Astrocyte (in vitro differentiated cells and primary cell): ENCODE measurements around the gene PPP2CA. TPM values are rescaled to one million over a fixed set of nuclear protein-coding genes. Genes with fewer than 3 reads are reported as not detected.

ENCODE experiments used
- DNase-seq: peaks from one replicate; pipeline ENCODE4 v3.0.0-alpha.2; 2010; ENCODE audit warnings: low read depth
- FAIRE-seq: peaks from 2 replicates; lab custom pipeline; 2011; peaks lifted over from hg19 to GRCh38; lab: Jason Lieb, UNC
- H2AFZ ChIP-seq: 2 replicates; pipeline ENCODE4 v1.6.0; 2012; ENCODE audit warnings: low read depth, low read length, inconsistent platforms
- H3K27ac ChIP-seq: 2 replicates; pipeline ENCODE4 v1.5.1; 2011; ENCODE audit warnings: low read depth, low read length, inconsistent platforms
- H3K27me3 ChIP-seq: 2 replicates; pipeline ENCODE4 v1.6.0; 2011; ENCODE audit warnings: low read length, inconsistent platforms; ENCODE audit not compliant: insufficient read depth
- H3K36me3 ChIP-seq: 2 replicates; pipeline ENCODE4 v1.5.1; 2011; ENCODE audit warnings: low read length, inconsistent platforms; ENCODE audit not compliant: insufficient read depth
- H3K4me1 ChIP-seq: 2 replicates; pipeline ENCODE4 v1.5.1; 2011; ENCODE audit warnings: low read length, inconsistent platforms; ENCODE audit not compliant: insufficient read depth
- H3K4me2 ChIP-seq: 2 replicates; pipeline ENCODE4 v1.6.0; 2012; ENCODE audit warnings: low read length, inconsistent platforms
- H3K4me3 ChIP-seq: 2 replicates; pipeline ENCODE4 v1.5.1; 2011; ENCODE audit warnings: low read depth, mild to moderate bottlenecking, low read length, inconsistent platforms; ENCODE audit not compliant: insufficient read depth
- H3K79me2 ChIP-seq: 2 replicates; pipeline ENCODE4 v1.6.0; 2012; ENCODE audit warnings: mild to moderate bottlenecking, low read length, inconsistent platforms; ENCODE audit not compliant: insufficient read depth
- H3K9ac ChIP-seq: 2 replicates; pipeline ENCODE4 v1.6.0; 2012; ENCODE audit warnings: mild to moderate bottlenecking, low read length, inconsistent platforms
- H3K9me3 ChIP-seq: 2 replicates; pipeline ENCODE4 v1.5.1; 2012; ENCODE audit warnings: low read depth, mild to moderate bottlenecking, low read length, inconsistent platforms; ENCODE audit not compliant: insufficient read depth
- H4K20me1 ChIP-seq: 2 replicates; pipeline ENCODE4 v1.6.0; 2012; ENCODE audit warnings: low read length, inconsistent platforms; ENCODE audit not compliant: insufficient read depth
- H3K27ac Mint-ChIP-seq: one replicate; pipeline ENCODE4 v1.8.0; 2021; ENCODE audit warnings: mild to moderate bottlenecking, mixed read lengths; ENCODE audit not compliant: unreplicated experiment
- H3K27me3 Mint-ChIP-seq: one replicate; pipeline ENCODE4 v1.8.0; 2021; ENCODE audit warnings: low read depth, mixed read lengths; ENCODE audit not compliant: unreplicated experiment
- H3K36me3 Mint-ChIP-seq: one replicate; pipeline ENCODE4 v1.8.0; 2021; ENCODE audit warnings: low read depth, mixed read lengths; ENCODE audit not compliant: unreplicated experiment
- H3K4me1 Mint-ChIP-seq: one replicate; pipeline ENCODE4 v1.8.0; 2021; ENCODE audit warnings: low read depth, mixed read lengths; ENCODE audit not compliant: unreplicated experiment
- H3K4me3 Mint-ChIP-seq: one replicate; pipeline ENCODE4 v1.8.0; 2021; ENCODE audit warnings: mild to moderate bottlenecking, moderate library complexity, mixed read lengths; ENCODE audit not compliant: unreplicated experiment
- H3K9me3 Mint-ChIP-seq: one replicate; pipeline ENCODE4 v1.8.0; 2021; ENCODE audit warnings: mild to moderate bottlenecking, mixed read lengths; ENCODE audit not compliant: unreplicated experiment
- CTCF ChIP-seq: IDR thresholded peaks from 2 replicates; pipeline ENCODE4 v1.5.1; 2011; ENCODE audit warnings: low read depth, mild to moderate bottlenecking, inconsistent platforms, low read length, moderate library complexity; ENCODE audit not compliant: insufficient read depth
- EZH2 ChIP-seq: IDR thresholded peaks from 2 replicates; pipeline ENCODE4 v1.6.1; 2012; ENCODE audit warnings: mild to moderate bottlenecking, low read length, inconsistent platforms; ENCODE audit not compliant: insufficient read depth
- total RNA-seq: library from RNA; stranded (reverse); gene quantifications from 2 replicates; pipeline ENCODE4 v1.2.1, GENCODE V29; 2021

PPP2CA gene
- total RNA-seq, 1 donor from 2014 or later, result 180 TPM

DNA sequence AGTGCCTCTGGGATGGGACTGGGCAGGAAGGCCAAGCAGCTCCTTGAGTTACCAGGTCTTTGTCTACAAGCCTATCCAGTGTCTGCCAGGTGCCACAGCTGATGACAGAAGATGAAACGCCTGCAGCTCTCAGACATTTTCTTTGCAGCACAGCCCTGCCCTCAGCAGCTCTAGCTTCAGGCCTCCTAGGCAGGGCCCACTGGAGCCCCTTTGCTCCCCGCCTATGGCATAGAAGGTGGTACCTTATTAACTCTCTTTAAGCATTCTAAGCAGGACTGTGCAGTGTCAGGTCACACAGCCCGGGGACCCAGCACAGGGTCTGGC is 47.8 kb downstream of the PPP2CA start:
- H3K36me3 ChIP-seq, result peaks cover 4% of the 10 kb centered on the region
- TF ChIP-seq EZH2 (no peak), CTCF (no peak)
- no peaks in the 10 kb centered on the region for H3K27me3 Mint-ChIP-seq
- H3K27ac ChIP-seq, result no peak overlapping the region
- DNase-seq (no peak), FAIRE-seq (no peak)
- H3K27me3 ChIP-seq, result no peaks in the 10 kb centered on the region
- peak overlapping the region; percentile 91 for H3K4me3 Mint-ChIP-seq
- no peak overlapping the region for H3K27ac Mint-ChIP-seq
- H3K4me1 Mint-ChIP-seq, result peaks cover 11% of the 10 kb centered on the region
- H2AFZ ChIP-seq, result no peak overlapping the region
- no peaks in the 10 kb centered on the region for H3K9me3 ChIP-seq
- H3K79me2 ChIP-seq, result peaks cover 37% of the 10 kb centered on the region
- peak overlapping the region; percentile 98 for H3K9ac ChIP-seq
- H3K36me3 Mint-ChIP-seq, result no peaks in the 10 kb centered on the region
- H3K9me3 Mint-ChIP-seq, result no peaks in the 10 kb centered on the region
- peaks cover 36% of the 10 kb centered on the region for H4K20me1 ChIP-seq
- H3K4me3 ChIP-seq, result no peak overlapping the region
- H3K4me2 ChIP-seq, result peak overlapping the region; percentile 93
- H3K4me1 ChIP-seq, result peaks cover 11% of the 10 kb centered on the region

- H3K9me3 Mint-ChIP-seq, result no peaks in the 10 kb centered on the region
- H3K27ac Mint-ChIP-seq, result peak overlapping the region; percentile 96
- peaks cover 38% of the 10 kb centered on the region for H4K20me1 ChIP-seq
- H3K27ac ChIP-seq, result peak overlapping the region; percentile 97
- H2AFZ ChIP-seq, result peak overlapping the region; percentile 89
- peaks cover under 1% of the 10 kb centered on the region for H3K36me3 Mint-ChIP-seq
- H3K4me2 ChIP-seq, result peak overlapping the region; percentile 93
- no peak for TF ChIP-seq EZH2
- no peak for TF ChIP-seq CTCF
- FAIRE-seq, result no peak
- peaks cover 11% of the 10 kb centered on the region for H3K4me1 ChIP-seq
- H3K79me2 ChIP-seq, result peaks cover 42% of the 10 kb centered on the region
- peak overlapping the region; percentile 98 for H3K9ac ChIP-seq
- H3K27me3 ChIP-seq, result no peaks in the 10 kb centered on the region
- peaks cover 11% of the 10 kb centered on the region for H3K4me1 Mint-ChIP-seq
- H3K9me3 ChIP-seq, result no peaks in the 10 kb centered on the region
- peak overlapping the region; percentile 91 for H3K4me3 Mint-ChIP-seq
- H3K27me3 Mint-ChIP-seq, result no peaks in the 10 kb centered on the region
- peak overlapping the region; percentile 99 for H3K4me3 ChIP-seq
- DNase-seq, result no peak
- H3K36me3 ChIP-seq, result peaks cover 5% of the 10 kb centered on the region
Measured at GRCh38 chr5:134177369-134178095, 48.3 kb downstream of the PPP2CA start.
